Activated CD8-positive, alpha-beta memory T cell treated with anti-CD3 and anti-CD28 coated beads, Interleukin-2, amount 50 U/mL, for 4 hours (primary cell): ENCODE data around the gene CD302.
A peak's percentile ranks its signal among the peaks of the same experiment; 100 is the strongest.
"Not testable (repeated sequence)": the region's sequence is repeated elsewhere in the genome, so short reads cannot be mapped to it uniquely, and the experiment has no call there.

Experiments
- DNase-seq: peaks from one replicate; pipeline ENCODE4 v3.0.0-alpha.2; 2020

CD302 gene

GRCh38 chr2:159797543-159798375, at the start of gene CD302:
Gene CD302 (minus strand): TSS chr2:159798208. CDS start chr2:159798198, 10 bp downstream.
- DNase-seq: peak; percentile 47

- DNase-seq: no peak
These were observed 48.6 kb upstream of the CD302 start for GRCh38 chr2:159846564-159846963.

- DNase-seq: no peak
These were observed 42.6 kb upstream of the CD302 start for GRCh38 chr2:159840616-159841015.

GRCh38 chr2:159832858-159833257, 34.9 kb upstream of the CD302 start:
- no peak for DNase-seq

GRCh38 chr2:159832026-159832425, 34.0 kb upstream of the CD302 start:
- no peak for DNase-seq

GRCh38 chr2:159829376-159829775, 31.4 kb upstream of the CD302 start:
- DNase-seq: no peak

GRCh38 chr2:159828738-159829137, 30.7 kb upstream of the CD302 start:
- no peak for DNase-seq

- not testable (repeated sequence) for DNase-seq
These were observed 24.4 kb upstream of the CD302 start for GRCh38 chr2:159822478-159822833.

GRCh38 chr2:159821775-159822477, 23.9 kb upstream of the CD302 start:
- DNase-seq: not testable (repeated sequence)

- no peak for DNase-seq
These were observed 20.9 kb upstream of the CD302 start for GRCh38 chr2:159818940-159819339.

GRCh38 chr2:159817283-159817682, 19.3 kb upstream of the CD302 start:
- no peak for DNase-seq

- no peak for DNase-seq
These were observed 13.2 kb upstream of the CD302 start for GRCh38 chr2:159811232-159811631.

GRCh38 chr2:159808032-159808425, 10.0 kb upstream of the CD302 start:
- no peak for DNase-seq

- no peak for DNase-seq
These were observed 9.4 kb upstream of the CD302 start for GRCh38 chr2:159807183-159808031.

- DNase-seq: no peak
These were observed 6.9 kb upstream of the CD302 start for GRCh38 chr2:159804941-159805340.

- DNase-seq: no peak
These were observed 5.4 kb upstream of the CD302 start for GRCh38 chr2:159803235-159803962.

GRCh38 chr2:159802673-159803072, 4.7 kb upstream of the CD302 start:
- no peak for DNase-seq

GRCh38 chr2:159799833-159800232, 1.8 kb upstream of the CD302 start:
- DNase-seq: no peak

- DNase-seq: no peak
These were observed 343 bp upstream of the CD302 start for GRCh38 chr2:159798376-159798725.

GRCh38 chr2:159797225-159797542, 824 bp downstream of the CD302 start:
- no peak for DNase-seq

GRCh38 chr2:159795841-159796690, 1.9 kb downstream of the CD302 start:
- no peak for DNase-seq

GRCh38 chr2:159793326-159793725, 4.7 kb downstream of the CD302 start:
- DNase-seq: no peak
